Breast epithelium (tissue), 4 donors: Measurements from ENCODE around the gene PLCB2. TPM values are rescaled to one million over a fixed set of nuclear protein-coding genes. Genes with fewer than 3 reads are reported as not detected.

Source experiments
- DNase-seq, 2 donors: peaks; one replicate each; pipeline ENCODE4 v3.0.0-alpha.2; 2019; ENCODE audit warnings: low spot score in 2 of 2
- H3K27ac ChIP-seq, 2 donors: fragments of 200-600 bp; sonication (generic) in 1 of 2; one replicate each; pipeline ENCODE4 v1.5.1; 2016 to 2019; ENCODE audit warnings: mild to moderate bottlenecking in 1 of 2
- H3K27me3 ChIP-seq, 2 donors: fragments of 200-600 bp; sonication (generic) in 1 of 2; one replicate each; pipeline versions ENCODE4 v1.5.1 to v1.6.0; 2017 to 2019; ENCODE audit warnings: control low read depth in 1 of 2, mild to moderate bottlenecking in 1 of 2
- H3K36me3 ChIP-seq: fragments of 200-600 bp; one replicate; pipeline ENCODE4 v1.5.1; 2019
- H3K4me1 ChIP-seq, 2 donors: fragments of 200-600 bp; sonication (generic); one replicate each; pipeline ENCODE4 v1.5.1; 2016 to 2019; ENCODE audit warnings: control low read depth in 1 of 2
- H3K4me3 ChIP-seq, 3 donors: fragments of 200-600 bp; sonication (generic); 1 replicate in 2 of 3; 2 replicates in 1 of 3; pipeline ENCODE4 v1.5.1; 2016 to 2019; ENCODE audit warnings: mild to moderate bottlenecking in 3 of 3, moderate library complexity in 2 of 3
- H3K9me3 ChIP-seq, 2 donors: fragments of 200-600 bp; sonication (generic) in 1 of 2; one replicate each; pipeline ENCODE4 v1.5.1; 2016 to 2019; ENCODE audit warnings: control low read depth in 1 of 2
- POLR2A ChIP-seq: fragments of 450-650 bp; IDR thresholded peaks from one replicate; pipeline ENCODE4 v1.6.1; 2016; ENCODE audit warnings: antibody characterized with exemption, mild to moderate bottlenecking, moderate library complexity
- POLR2AphosphoS5 ChIP-seq, 3 donors: sonication (generic); formaldehyde crosslinking; IDR thresholded peaks; one replicate each; pipeline ENCODE4 v1.6.1; 2017; ENCODE audit warnings: antibody characterized with exemption in 3 of 3
- intact Hi-C: fragments of 100-400 bp; cut with DNase I; formaldehyde crosslinking; loops from one replicate; pipeline ENCODE4 v1.15.1; 2023; ENCODE audit warnings: low total_unique reads
- total RNA-seq, 3 donors: library from RNA; depleted of rRNA; stranded (reverse); fragments of >200 nt; gene quantifications; one replicate each; pipeline ENCODE4 v1.1.0, GENCODE V29; 2016
- TF ChIP-seq, protein P1 (sequence below), 3 donors: fragments of 450-650 bp; IDR thresholded peaks; one replicate each; pipeline ENCODE4 v1.5.1; 2016 to 2017; ENCODE audit warnings: antibody characterized with exemption in 3 of 3, mild to moderate bottlenecking in 3 of 3, moderate library complexity in 3 of 3

The PLCB2 gene
- total RNA-seq, 3 donors from 2014 or later: 4.3 to 17.9 (median 13.6) TPM

DNA sequence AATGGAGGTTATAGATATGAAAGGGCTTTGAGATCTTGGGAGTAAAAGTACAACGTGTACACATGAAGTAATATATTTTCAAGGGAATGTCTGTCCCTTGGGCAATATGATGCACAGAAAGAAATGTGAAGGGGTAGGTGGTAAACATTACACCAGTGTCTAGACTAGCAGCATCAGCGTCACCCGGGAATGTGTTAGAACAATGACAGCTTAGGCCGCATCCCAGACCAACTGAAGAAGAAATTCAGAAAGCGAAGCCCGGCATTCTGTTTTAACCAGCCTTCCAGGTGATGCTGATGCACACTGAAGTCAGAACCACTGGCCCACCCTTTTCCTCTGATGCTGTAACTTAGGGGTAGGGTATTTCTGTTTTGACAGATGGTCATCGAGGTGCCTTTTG lies 22.1 kb upstream of the PLCB2 start:
- peak overlapping the region; percentile 40 to 43 for H3K27ac ChIP-seq

DNA sequence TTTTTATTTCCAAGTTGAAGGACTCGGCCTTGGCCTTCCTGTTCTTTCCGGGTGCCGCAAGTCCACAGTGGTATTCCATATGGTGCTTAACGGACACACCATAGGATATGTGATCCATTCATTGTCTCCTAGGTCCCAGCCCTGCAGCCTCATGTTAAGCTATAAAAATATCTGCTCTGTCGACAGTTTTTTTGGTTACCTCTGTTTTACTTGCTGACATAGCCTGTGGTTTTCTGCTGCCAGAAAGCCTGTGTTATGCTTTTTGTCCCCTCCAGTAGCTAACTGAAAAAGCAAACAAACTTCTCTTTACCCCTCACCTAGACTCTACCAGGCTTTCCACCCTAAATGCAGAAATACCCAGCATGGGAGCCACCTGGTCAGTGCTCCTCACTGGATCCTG lies 21.0 kb upstream of the PLCB2 start:
- Histone ChIP-seq H3K4me3 (no peak overlapping the region), H3K4me1 (peaks cover 4 to 5% of the 10 kb centered on the region in 2 donors), H3K9me3 (no peaks in the 10 kb centered on the region), H3K27ac (no peak overlapping the region), H3K27me3 (no peaks in the 10 kb centered on the region), H3K36me3 (no peaks in the 10 kb centered on the region)
- no peak for DNase-seq
- TF ChIP-seq, protein P1, sequence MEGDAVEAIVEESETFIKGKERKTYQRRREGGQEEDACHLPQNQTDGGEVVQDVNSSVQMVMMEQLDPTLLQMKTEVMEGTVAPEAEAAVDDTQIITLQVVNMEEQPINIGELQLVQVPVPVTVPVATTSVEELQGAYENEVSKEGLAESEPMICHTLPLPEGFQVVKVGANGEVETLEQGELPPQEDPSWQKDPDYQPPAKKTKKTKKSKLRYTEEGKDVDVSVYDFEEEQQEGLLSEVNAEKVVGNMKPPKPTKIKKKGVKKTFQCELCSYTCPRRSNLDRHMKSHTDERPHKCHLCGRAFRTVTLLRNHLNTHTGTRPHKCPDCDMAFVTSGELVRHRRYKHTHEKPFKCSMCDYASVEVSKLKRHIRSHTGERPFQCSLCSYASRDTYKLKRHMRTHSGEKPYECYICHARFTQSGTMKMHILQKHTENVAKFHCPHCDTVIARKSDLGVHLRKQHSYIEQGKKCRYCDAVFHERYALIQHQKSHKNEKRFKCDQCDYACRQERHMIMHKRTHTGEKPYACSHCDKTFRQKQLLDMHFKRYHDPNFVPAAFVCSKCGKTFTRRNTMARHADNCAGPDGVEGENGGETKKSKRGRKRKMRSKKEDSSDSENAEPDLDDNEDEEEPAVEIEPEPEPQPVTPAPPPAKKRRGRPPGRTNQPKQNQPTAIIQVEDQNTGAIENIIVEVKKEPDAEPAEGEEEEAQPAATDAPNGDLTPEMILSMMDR (IDR thresholded peaks at IDR 0.05): no peak
- TF ChIP-seq POLR2AphosphoS5 (IDR thresholded peaks at IDR 0.05): no peak
- TF ChIP-seq POLR2A: no peak
- intact Hi-C loops: no loop called here

More for the DNA sequence above, 22.1 kb upstream of the PLCB2 start:
- TF ChIP-seq POLR2A: no peak
- TF ChIP-seq POLR2AphosphoS5 (IDR thresholded peaks at IDR 0.05): no peak
- TF ChIP-seq, protein P1 (IDR thresholded peaks at IDR 0.05): no peak
- H3K27me3 ChIP-seq: no peaks in the 10 kb centered on the region
- H3K36me3 ChIP-seq: no peaks in the 10 kb centered on the region
- no peak overlapping the region for H3K4me3 ChIP-seq
- H3K4me1 ChIP-seq: peaks cover 7 to 14% of the 10 kb centered on the region in 2 donors
- intact Hi-C loops: no loop called here
- H3K9me3 ChIP-seq: no peaks in the 10 kb centered on the region
- no peak for DNase-seq

DNA sequence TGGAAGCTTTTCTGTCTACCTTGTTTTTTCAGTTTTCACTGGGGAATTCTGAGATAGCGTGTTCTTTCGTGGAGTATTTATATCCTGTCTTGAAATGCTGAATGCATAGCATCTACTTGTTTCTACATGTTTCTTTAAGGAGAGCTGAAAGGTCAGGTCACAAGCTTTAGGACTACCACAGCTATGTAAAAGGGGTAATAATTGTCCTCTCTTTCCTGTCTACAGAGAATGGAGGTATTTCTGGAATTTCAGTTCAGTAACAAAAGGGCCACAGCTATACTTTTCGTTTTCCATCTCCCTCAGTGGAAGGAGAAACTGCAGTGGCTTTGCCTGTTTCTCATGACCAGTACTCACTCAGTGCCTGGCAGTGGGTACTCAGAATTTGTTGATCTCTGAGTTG lies 20.4 kb upstream of the PLCB2 start:
- intact Hi-C loops: no loop called here
- TF ChIP-seq POLR2A (no peak), POLR2AphosphoS5 (IDR thresholded peaks at IDR 0.05) (no peak)
- Histone ChIP-seq H3K4me3 (no peak overlapping the region), H3K27ac (no peak overlapping the region), H3K27me3 (no peaks in the 10 kb centered on the region), H3K36me3 (no peaks in the 10 kb centered on the region), H3K4me1 (peaks cover 4 to 5% of the 10 kb centered on the region in 2 donors), H3K9me3 (no peaks in the 10 kb centered on the region)
- DNase-seq: no peak

DNA sequence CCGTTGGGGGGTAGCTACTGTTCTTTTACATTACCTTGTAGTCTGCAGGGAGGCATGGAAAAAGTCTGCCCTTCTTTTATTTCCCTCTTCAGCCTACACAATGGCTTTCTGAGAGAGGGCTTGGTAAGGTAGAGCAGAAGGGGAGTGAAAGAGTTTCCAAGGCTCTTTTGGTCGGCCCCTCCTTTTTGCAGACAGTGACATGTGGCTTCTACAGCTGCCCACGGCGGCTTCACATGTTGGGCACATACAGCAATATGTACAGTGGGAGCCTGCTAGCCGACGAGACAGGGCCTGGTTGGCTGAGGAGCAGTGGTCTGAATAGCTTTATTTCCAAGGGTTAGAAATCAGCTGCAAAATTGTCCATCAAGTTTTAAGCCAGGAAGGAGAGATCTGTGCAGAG lies 19.7 kb upstream of the PLCB2 start:
- H3K27me3 ChIP-seq: no peaks in the 10 kb centered on the region
- no peaks in the 10 kb centered on the region for H3K9me3 ChIP-seq
- TF ChIP-seq, protein P1 (IDR thresholded peaks at IDR 0.05): no peak
- no peak for TF ChIP-seq POLR2A
- TF ChIP-seq POLR2AphosphoS5 (IDR thresholded peaks at IDR 0.05): no peak
- peaks cover 4 to 5% of the 10 kb centered on the region in 2 donors for H3K4me1 ChIP-seq
- no peak overlapping the region for H3K27ac ChIP-seq
- H3K36me3 ChIP-seq: no peaks in the 10 kb centered on the region
- intact Hi-C loops: no loop called here
- no peak for DNase-seq
- H3K4me3 ChIP-seq: no peak overlapping the region

DNA sequence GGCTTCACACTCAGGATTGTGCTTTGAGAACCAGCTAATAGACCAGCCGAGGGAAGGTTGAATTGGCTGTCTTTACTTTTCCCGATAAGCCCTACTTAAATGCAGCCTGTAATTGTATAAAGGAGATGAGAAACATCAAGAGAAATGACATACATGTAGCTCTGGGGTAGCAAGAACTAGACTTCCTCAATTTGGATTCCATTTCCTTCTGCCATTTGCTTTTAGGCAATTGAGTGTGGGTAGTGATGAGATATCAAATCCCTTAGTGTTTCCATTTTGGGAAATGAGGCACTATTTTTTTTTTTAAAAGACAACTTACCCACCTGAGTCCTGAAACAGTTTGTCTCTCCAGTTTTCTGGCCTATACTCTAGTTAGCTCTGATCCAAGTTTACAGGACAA lies 18.0 kb upstream of the PLCB2 start:
- Histone ChIP-seq H3K4me1 (peaks cover 4 to 5% of the 10 kb centered on the region in 2 donors), H3K9me3 (no peaks in the 10 kb centered on the region), H3K4me3 (peak overlapping the region in 1 of 3 donors; percentile 94), H3K36me3 (no peaks in the 10 kb centered on the region), H3K27ac (peak overlapping the region in 1 of 2 donors; percentile 78), H3K27me3 (no peaks in the 10 kb centered on the region)
- TF ChIP-seq POLR2A (no peak), POLR2AphosphoS5 (IDR thresholded peaks at IDR 0.05) (no peak)
- TF ChIP-seq, protein P1 (IDR thresholded peaks at IDR 0.05): no peak
- DNase-seq: no peak
- intact Hi-C loops: no loop called here

DNA sequence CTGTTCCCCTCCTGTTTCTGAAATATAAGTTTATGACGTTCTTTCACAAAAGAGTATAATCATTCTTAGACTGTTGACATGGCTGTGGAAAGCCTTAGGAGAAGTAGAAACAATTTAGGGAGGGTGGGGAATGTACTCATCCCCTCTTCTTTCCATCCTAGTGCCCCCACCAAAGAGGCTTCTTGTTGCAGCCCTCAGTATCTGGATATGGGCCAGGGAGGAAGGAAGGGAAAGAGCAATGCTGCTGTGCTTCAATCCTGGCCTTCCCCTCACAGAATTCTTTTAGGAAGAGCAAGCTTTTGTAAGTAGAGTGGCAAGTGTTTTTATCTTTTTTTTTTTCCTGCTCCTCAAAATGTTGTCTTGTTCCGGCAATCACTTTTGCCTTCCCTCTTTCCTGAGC lies 17.5 kb upstream of the PLCB2 start:
- Histone ChIP-seq H3K36me3 (no peaks in the 10 kb centered on the region), H3K9me3 (no peaks in the 10 kb centered on the region), H3K4me1 (peaks cover 4 to 5% of the 10 kb centered on the region in 2 donors), H3K27me3 (no peaks in the 10 kb centered on the region), H3K4me3 (peak overlapping the region; percentile 64 to 94 (median 81)), H3K27ac (peak overlapping the region; percentile 21 to 78)
- intact Hi-C loops: no loop called here
- DNase-seq: no peak
- TF ChIP-seq, protein P1 (IDR thresholded peaks at IDR 0.05): no peak
- no peak for TF ChIP-seq POLR2AphosphoS5 (IDR thresholded peaks at IDR 0.05)
